Cerebellar cortex (tissue), 1 donor: ENCODE measurements around the gene A4GNT.
"Not testable (repeated sequence)": the region's sequence is repeated elsewhere in the genome, so short reads cannot be mapped to it uniquely, and the experiment has no call there.

ENCODE experiments used
- DNase-seq: peaks from one replicate; pipeline ENCODE4 v3.0.0-alpha.2; 2015; ENCODE audit warnings: low spot score

The A4GNT gene

GRCh38 chr3:138132239-138132638, at the start of gene A4GNT:
TSS of gene A4GNT (minus strand) at chr3:138132390. CDS start at chr3:138131256, 1,134 bp downstream.
- no peak for DNase-seq

DNA sequence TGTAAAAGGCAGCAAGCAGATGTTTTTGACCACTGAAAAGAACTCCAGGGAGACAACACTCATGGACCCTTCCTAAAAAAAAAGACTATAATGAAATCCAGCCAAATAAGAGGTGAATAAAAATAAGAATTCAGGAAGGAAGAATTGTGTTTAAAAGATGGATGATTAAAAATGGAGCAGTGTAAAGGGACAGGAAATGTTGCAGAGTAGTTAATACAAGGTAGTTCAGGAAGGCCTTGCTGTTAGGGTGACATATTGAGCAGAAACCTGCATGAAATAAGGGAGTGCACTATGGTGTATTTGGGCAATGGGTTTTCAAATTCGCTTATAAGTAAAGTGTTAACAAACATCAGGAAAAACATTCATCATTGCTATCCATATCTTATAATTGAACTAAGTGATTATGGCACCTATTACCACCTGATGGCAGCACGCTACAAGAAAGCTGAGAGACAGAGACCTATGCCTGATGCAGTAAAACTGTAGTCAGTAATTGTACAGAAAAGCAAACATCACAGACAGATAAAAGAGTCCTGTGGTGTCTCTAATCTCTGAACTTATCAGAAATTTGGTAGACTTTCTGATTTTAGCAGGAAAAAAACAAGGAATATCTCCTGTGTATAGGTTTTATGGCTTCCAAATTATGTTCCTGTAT, 48.3 kb upstream of the A4GNT start:
- DNase-seq = peak; percentile 87

GRCh38 chr3:138174421-138175131, 42.4 kb upstream of the A4GNT start, which contains the start of gene DBR1:
TSS of gene DBR1 (minus strand) at chr3:138174921. CDS start at chr3:138174795, 126 bp downstream.
- DNase-seq = peak; percentile 85

DNA sequence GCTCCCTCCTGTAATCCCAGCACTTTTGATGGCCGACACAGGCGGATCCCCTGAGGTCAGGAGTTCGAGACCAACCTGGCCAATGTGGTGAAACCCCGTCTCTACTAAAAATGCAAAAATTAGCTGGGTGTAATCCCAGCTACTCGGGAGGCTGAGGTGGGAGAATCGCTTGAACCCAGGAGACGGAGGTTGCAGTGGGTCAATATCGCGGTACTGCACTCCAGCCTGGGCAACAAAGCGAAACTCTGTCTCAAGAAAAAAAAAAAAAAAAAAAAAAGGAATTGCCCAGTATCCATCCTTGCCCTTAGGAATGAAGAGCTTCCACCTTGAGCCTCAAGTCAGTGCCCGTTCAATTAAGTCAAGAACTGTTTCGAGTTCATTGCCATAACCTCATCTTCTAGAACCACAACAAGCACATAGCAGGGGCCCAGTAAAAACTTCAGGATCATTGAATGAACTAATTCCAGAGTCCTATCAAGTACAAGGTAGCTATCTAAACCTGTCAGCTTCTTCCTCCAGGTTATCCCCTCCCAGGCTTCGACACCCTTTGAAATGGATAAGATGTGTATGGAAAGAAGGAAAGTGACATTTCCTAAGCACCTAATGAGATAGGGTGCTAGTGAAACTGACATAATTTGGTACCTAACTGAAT, 41.7 kb upstream of the A4GNT start:
- DNase-seq = no peak

DNA sequence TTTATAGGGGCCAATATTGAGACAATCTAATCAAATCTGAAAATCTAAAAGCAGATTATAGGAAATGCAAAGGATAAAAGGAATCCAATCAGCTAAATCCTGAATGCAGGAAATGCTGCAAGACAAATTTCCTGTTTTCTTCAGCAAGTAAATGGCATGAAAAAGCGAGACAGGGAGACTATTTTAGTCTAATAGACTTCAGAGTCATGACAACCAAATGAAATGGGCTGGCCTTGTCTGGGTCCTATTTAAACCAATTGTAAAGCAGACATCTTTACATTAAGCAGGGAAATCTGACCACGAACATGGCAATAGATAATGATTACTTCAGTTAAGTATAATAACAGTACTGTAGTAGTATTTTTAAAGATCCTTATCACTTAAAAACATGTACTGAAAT, 40.4 kb upstream of the A4GNT start:
- no peak for DNase-seq

DNA sequence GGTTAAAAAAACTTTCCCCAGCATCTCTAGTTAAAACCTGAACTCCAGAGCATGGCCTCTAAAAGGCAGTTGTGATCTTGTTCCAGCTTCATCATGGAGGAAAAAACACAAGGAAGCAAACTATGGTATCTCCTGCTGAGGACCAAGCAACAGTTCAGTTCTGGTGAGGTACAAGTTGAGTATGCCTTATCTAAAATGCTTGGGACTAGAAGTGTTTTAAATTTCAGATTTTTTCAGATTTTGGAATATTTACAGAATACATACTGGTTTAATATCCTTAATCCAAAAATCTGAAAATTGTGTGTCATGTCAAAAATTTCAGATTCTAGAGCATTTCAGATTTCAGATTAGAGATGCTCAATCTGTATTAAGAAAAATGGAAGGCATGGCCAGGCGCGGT, 32.9 kb upstream of the A4GNT start:
- no peak for DNase-seq

DNA sequence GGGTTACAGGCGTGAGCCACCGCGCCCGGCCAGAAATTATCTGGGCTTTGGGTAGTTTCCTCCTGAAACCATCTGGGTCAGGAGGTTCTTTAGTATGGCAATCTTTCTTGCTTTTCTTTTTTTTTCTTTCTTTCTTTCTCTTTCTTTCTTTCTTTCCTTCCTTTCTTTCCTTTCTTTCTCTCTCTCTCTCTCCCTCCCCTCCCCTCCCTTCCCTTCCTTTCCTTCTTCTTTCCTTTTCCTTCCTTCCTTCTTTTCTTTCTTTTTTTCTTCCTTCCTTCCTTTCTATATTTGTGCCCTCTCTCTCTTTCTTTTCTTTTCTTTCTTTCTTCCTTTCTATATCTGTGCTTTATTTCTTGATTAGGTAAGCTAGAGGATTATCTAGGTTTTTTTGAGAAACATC, 25.6 kb upstream of the A4GNT start:
- no peak for DNase-seq

DNA sequence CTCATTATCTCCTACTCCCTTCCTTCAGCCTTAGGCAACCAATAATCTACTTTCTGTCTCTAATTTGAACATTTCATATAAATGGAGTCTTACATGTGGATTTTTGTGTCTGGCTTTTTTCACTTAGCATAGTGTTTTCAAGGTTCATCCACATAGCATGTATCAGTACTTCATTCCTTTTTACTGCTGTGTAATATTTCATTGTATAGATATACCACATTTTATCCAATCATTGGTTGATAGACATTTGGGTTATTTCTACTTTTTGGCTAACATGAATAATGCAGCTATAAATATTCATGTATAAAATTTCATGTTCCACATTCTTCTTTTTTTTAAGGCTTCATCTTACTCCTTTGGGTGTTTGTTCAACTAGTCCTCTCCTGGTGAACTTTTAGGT, 22.3 kb upstream of the A4GNT start:
- DNase-seq = no peak

GRCh38 chr3:138148503-138148902, 16.3 kb upstream of the A4GNT start:
- no peak for DNase-seq

DNA sequence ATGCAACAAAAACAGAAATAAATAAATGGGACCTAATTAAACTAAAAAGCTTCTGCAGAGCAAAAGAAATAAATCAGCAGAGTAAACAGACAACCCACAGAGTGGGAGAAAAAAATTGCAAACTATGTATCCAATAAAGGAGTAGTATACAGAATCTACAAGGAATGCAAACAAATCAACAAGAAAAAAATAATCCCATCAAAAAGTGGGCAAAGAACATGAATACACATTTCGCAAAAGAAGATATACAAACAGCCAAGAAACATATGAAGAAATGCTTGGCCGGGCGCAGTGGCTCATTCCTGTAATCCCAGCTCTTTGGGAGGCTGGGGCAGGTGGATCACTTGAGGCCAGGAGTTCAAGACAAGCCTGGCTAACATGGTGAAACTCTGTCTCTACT, 10.0 kb upstream of the A4GNT start:
- DNase-seq = not testable (repeated sequence)

- no peak for DNase-seq
Observed at GRCh38 chr3:138140940-138141339, 8.8 kb upstream of the A4GNT start.

DNA sequence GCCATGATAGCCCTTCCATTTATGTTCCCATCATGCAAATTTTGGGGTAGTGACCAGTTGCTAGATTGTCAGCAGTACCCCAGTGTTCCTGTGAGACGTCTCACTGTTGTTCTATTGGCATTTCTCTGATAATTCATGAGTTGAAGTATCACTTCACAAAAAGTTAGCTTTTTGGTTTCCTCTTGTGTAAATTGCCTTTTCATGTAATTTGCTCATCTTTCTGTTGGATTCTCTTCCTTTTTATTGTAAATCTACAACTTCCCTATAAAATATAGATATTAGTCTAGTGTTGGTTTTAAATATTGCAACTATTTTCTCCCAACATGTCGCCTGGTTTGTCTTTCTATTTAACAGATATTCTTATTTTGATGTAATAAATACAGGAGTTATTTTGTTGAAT, 7.5 kb upstream of the A4GNT start:
- no peak for DNase-seq

DNA sequence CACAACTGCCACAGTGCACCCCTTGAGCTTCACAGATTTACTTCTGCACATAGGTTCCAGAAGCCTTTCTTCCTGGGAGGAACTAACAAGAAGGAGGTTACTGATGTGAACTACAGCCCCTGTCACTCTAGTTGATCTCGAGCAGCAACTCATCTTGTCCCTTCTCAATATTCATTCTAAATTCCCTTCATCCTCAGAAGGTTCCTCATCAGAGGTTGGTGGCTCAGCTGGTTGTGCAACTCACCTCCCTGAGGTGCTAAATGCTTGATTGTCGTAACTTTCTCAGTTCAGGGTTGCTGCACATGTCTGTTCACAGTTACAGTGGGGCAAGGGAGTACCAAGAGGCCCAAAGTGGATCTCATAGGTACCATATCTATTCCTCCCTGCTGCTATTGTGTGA, 5.7 kb upstream of the A4GNT start:
- DNase-seq = no peak

- no peak for DNase-seq
Observed at GRCh38 chr3:138136201-138136600, 4.0 kb upstream of the A4GNT start.

DNA sequence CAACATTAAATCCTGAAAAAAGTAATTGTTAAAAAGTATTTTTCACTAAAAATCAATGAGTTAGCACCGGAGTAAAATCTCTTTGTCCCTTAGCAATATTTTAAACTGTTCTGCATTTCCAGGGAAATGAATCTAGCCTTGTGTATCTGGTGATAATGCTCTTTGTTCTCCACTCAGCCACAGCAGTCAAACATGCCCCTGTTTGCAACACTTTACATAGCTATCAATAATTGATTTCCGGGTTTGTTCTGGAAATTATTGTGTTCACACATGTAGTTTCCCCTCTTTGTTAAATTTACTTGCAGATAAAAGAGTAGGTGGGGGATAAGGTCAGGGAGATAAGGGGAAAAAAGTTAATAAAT, 3.6 kb upstream of the A4GNT start:
- DNase-seq = no peak

- DNase-seq = no peak
Observed at GRCh38 chr3:138135146-138135832, 3.1 kb upstream of the A4GNT start.

- no peak for DNase-seq
Observed at GRCh38 chr3:138127636-138128365, 4.4 kb downstream of the A4GNT start.

DNA sequence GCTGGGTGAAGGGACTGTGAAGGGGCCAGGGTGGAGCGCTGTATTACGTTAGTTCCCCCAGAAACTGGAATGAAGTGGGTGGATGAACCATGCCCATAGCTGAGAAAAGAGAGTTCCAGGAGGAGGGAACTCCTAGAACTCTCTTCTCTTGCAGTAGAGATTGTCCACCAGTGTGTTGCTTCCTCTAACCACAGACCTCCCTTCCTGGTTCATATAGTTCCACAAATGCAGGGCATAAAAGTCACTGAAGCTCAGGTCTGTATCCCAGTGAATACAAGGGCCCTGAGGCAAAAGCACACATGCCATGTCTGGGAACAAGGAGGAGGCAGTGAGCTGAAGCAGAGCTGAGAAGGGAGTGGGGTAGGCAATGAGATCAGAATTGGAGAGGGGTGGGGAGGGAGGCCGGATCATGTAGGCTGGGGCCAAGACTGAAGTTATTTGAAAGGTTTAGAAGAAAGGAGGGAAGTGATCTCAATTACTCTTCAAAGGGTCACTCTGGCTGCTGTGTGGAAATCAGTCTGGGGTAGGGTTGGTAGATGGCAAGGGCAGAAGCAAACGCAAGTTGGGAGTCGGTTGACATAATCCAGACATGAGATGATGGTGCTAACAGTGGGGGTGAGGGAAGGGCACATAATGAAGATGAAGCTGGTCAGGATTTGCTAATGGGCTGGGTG, 6.5 kb downstream of the A4GNT start:
- DNase-seq = no peak

GRCh38 chr3:138124706-138125355, 7.4 kb downstream of the A4GNT start:
- DNase-seq = no peak

DNA sequence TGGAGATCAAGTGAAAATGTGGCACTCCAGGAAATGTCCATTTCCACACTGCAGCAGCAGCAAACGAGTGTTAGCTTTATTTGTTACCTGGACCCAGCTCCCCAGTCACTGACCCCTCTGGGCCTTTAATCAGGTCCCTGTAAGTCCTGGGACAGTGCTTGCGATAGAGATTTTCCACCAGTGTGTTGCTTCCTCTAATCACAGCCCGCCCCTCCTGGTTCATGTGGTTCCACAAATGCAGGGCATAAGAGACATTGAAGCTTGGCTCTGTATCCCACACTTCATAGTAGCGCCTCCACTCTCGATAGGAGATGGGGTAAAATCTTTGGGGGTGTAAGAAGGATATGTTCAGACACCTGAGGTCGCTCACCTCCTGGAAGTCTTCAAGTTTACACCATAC, 8.0 kb downstream of the A4GNT start:
- DNase-seq = no peak

- no peak for DNase-seq
Observed at GRCh38 chr3:138119423-138119766, 12.8 kb downstream of the A4GNT start.
